Activated effector memory CD4-positive, alpha-beta T cell treated with Interleukin-2 at 50 U/mL for 16 hours (primary cell): Measurements from ENCODE around the gene ADGRE3.

Source experiments
- DNase-seq: peaks from one replicate; pipeline ENCODE4 v3.0.0-alpha.2; 2020

Gene ADGRE3, protein sequence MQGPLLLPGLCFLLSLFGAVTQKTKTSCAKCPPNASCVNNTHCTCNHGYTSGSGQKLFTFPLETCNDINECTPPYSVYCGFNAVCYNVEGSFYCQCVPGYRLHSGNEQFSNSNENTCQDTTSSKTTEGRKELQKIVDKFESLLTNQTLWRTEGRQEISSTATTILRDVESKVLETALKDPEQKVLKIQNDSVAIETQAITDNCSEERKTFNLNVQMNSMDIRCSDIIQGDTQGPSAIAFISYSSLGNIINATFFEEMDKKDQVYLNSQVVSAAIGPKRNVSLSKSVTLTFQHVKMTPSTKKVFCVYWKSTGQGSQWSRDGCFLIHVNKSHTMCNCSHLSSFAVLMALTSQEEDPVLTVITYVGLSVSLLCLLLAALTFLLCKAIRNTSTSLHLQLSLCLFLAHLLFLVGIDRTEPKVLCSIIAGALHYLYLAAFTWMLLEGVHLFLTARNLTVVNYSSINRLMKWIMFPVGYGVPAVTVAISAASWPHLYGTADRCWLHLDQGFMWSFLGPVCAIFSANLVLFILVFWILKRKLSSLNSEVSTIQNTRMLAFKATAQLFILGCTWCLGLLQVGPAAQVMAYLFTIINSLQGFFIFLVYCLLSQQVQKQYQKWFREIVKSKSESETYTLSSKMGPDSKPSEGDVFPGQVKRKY

DNA sequence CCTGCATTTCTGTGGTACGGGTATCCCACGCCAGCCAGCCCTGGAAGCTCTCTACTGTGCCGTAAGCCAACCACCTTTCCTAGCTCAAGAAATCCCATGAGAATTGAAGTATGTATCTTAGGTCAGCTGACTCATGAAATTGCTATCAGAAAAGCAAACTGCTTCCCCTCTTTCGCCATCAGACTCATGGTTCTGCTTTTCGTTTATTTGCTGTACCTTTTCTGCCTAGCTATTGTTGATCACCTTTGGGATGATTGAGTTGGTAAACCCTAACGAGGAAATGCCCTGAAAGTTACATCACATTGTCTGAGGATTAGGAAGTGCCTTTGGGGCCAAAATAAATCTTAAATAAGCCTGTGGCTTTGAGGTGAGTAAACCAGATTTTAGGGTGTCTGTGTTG is at the start of gene ADGRE3:
TSS of gene ADGRE3 (minus strand) at position 81 of the 400 bp plus-strand sequence. CDS start at position 7, 74 bp downstream.
- DNase-seq = no peak

- DNase-seq = no peak
Measured at GRCh38 chr19:14722127-14722526, 47.5 kb upstream of the ADGRE3 start.

GRCh38 chr19:14719162-14719561 is 44.5 kb upstream of the ADGRE3 start:
- DNase-seq = no peak

DNA sequence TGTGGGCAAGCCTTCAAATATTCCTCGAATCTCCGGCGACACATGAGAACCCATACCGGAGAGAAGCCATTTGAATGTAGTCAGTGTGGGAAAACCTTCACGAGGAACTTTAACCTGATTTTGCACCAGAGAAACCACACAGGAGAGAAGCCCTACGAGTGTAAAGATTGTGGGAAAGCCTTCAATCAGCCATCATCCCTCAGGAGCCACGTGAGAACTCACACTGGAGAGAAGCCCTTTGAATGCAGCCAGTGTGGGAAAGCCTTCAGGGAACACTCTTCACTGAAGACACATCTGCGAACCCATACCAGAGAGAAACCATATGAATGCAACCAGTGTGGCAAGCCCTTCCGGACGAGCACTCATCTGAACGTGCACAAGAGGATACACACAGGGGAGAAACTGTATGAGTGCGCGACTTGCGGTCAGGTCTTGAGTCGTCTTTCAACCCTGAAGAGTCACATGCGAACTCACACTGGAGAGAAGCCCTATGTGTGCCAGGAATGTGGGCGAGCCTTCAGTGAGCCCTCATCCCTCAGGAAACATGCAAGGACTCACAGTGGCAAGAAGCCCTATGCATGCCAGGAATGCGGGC is 44.0 kb upstream of the ADGRE3 start:
- no peak for DNase-seq

DNA sequence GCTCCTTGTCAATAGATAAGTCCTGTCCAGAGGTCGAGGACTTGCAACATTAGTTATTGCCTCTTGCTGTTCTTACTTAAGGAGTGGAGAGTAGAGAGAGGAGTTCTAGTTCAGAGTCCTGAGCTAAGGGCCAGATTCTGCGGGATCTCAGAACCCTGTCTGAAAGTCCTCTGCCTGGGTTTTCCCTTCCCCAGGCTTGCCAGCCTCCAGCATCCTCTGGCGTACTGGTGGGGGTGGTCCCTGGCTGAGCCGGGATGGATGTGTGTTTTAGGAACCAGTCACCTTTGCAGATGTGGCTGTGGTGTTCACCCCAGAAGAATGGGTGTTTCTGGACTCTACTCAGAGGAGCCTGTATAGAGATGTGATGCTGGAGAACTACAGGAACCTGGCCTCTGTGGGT is 41.2 kb upstream of the ADGRE3 start:
- no peak for DNase-seq

GRCh38 chr19:14704450-14704849 is 29.8 kb upstream of the ADGRE3 start:
- no peak for DNase-seq

DNA sequence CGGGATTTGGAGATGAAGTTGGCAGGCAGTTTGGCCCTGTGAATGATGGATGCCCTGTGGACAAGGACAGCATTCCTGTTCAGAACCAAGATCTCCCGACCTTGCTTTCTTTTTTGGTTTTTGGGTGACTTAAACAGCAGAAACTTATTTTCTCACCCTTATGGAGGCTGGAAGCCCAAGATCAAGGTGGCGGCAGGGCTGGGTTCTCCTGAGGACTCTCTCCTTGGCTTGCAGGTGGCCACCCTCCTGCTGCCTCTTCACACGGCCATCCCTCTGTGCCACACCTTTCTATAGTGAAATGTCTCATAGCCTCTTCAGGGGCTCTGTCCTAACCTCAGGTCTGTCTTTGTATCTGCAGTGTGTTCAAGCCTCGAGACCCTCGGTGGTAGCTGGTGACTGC is 29.2 kb upstream of the ADGRE3 start:
- DNase-seq = no peak

DNA sequence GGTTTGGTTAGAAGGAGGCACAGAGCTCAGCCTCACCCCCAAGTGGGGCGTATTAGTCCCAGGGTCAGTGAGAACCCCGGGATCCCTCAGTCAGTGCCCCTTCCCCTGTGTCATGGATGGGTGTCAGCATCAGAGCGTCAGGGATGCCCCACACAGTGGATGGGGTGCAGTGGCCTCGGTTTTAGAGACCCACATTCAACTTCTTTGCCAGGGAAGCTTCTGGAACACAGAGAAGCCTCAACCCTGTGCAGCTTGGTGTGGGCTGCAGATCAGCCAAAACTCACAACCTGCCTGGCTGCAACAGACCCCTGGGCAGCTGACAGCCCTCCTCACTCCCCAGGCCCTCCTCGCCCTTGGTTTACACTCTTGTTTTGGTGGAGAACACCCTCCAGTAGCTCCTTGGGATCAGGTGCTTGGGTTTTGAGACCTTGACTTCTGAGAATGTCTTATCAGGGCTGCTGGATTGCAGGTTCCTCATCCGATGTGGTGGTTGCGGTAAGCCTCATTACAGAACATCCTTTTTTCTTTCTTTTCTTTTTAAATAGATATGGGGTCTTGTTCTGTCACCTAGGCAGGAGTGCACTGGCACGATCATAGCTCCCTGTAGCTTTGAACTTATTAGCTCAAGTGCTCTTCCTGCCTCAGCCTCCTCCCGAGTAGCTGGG is 26.2 kb upstream of the ADGRE3 start:
- DNase-seq = no peak

GRCh38 chr19:14699641-14700040 is 25.0 kb upstream of the ADGRE3 start:
- no peak for DNase-seq

DNA sequence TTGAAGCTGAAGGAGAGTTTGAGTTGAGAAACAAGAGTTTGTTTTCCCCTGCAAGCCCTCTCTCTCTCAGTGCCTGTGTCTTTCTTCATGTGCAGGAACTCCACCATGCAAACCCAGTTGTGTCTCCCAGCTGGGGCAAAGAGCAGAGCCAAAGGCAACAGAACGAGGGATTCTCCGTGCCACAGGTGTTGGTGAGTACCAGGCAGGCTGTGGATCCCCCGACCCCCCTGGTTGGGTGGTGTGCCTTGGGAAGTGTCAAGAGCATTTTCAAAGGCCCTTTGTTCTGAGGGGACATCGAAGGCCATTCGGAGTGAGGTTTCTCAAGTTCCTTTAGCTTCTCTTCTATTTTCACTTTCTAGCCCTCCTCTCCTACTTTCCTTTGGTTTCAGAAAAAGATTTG is 20.8 kb upstream of the ADGRE3 start:
- no peak for DNase-seq

- DNase-seq = no peak
Measured at GRCh38 chr19:14694641-14695266, 20.1 kb upstream of the ADGRE3 start.

DNA sequence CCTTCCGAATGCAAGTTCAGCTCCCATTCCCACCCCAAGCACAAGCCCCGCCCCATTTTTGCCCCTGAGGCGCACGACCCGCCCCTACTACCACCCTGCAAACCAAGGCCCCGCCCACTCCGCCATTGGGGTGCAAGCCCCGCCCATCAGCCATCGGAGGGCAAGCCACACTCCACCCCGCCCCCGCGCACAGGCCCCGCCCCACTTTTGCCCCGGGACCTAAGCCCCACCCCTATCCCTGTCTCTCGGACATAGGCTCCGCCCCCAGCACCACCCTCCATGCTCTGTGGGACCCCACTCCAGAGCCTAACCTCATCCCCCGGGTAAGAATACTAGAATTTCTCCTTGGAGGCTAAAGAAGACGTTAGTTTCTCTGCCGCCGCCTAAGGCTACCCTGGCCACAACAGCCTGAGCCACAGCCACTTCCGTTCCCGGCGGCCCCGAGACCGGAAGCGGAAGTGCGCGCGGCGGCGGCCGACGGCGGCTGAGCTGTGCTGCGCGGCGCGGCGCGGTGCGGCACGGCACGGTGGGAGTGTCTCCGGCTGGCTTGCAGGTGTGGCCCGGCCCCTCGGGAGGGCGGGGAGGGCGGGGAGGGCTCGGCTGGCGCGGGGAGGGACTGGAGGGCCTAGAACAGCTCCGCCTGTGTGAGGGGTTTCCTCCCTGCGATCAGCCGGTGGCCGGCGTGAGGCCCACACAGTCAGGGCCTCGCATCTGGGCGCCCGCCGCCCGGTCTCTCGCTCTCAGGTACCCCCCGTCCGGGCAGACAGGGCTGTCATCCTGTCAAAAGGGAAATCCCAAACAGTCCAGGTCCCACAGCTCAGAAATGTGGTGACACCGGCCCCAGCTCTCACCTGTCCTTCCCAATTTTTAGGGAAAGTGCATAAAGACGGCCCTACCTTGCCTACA is 15.2 kb upstream of the ADGRE3 start, which contains the start of gene ZNF333:
TSS of gene ZNF333 (plus strand) at position 451 of the 906 bp plus-strand sequence. CDS start 3,444 bp downstream, outside the sequence.
- peak; percentile 94 for DNase-seq

DNA sequence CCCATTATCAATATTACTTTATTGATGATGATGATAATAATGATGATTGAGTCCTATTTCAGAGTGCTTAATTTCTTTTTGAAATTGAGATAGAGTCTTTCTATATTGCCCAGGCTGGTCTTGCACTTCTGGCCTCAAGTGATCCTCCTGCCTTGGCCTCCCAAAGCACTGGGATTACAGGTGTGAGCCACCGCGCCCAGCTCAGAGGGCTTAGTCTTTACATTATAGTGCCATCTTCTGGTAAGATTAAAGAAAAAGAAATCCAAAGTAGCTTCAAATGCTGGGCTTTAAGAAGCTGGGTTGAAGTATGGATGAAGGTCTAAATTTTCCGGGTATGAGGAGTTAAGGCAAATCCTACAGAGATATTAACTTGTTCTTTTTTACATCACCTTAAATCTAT is 11.8 kb upstream of the ADGRE3 start:
- no peak for DNase-seq

DNA sequence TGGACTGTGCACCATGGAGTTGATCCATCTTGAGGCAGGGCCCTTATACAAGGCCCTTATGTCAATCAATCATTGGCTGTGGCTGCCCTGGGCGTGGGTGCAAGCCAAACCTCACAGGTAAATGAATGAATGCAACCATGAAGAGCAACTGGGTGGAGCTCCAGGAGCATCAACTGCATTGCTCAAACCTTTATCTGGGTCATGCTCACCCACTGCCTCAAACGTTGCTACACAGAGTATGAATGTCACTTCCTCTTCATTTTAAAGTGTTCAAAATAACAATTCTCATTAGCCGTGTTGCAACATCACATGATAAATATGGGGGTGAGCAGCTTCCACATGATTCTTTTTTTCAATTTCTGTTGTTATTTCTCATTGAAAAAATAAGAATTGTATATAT is 8.8 kb upstream of the ADGRE3 start:
- no peak for DNase-seq

DNA sequence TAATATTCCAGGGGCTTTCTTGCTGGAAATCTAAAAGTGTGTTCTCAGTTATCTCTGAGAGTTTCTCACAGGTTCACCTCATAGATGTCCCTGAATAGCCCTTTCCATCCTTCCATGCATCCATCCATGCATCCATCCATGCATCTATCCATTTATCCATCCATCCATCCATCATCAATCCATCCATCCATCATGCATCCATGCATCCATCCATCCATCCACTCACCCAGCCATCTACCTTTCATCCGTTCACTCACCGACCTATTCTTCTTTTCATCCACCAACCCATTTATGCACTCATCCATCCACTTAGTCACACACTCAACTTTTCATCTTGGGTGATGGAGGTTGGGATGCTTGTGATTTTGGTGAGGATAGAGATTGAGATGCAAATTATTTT is 7.4 kb upstream of the ADGRE3 start:
- DNase-seq = no peak

- DNase-seq = no peak
Measured at GRCh38 chr19:14678199-14678598, 3.6 kb upstream of the ADGRE3 start.

DNA sequence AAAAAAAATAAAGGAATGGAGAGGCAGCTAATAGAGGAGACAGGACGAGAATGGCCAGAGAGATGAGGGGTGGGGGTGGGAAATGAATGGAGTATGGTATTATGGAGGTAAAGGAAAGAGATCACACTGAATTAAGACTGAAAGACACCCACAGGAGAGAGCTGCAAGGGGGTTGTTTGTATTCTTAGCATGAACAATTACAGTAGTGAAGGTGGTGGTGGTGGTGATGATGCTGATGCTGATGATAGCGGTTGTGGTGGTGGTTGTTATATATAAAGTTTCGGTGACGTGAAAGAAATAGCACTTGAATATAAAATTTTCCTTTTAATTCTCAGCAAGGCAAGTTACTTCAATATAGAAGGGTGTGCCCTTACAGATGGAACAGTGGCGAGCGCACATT is 2.8 kb upstream of the ADGRE3 start:
- DNase-seq = no peak

DNA sequence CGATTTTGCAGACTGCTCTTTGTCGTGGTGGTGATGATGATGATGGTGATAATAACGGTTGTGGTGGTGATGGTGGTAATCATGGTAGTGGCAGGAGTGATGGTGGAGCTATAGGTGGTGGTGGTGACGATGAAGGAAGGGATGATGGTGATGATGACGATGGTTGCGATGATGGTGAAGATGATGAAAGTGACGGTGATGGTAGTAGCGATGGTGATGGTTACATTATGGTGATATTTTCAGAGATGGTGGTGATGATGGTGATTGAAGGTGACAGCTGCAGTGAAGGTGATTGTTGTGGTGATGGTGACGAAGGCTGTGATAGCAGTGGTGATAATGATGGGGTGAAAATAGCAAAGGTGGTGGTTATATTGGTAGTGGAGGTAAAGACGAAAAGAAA is 2.1 kb upstream of the ADGRE3 start:
- DNase-seq = no peak

GRCh38 chr19:14673088-14673487 is 1.6 kb downstream of the ADGRE3 start:
- DNase-seq = no peak

DNA sequence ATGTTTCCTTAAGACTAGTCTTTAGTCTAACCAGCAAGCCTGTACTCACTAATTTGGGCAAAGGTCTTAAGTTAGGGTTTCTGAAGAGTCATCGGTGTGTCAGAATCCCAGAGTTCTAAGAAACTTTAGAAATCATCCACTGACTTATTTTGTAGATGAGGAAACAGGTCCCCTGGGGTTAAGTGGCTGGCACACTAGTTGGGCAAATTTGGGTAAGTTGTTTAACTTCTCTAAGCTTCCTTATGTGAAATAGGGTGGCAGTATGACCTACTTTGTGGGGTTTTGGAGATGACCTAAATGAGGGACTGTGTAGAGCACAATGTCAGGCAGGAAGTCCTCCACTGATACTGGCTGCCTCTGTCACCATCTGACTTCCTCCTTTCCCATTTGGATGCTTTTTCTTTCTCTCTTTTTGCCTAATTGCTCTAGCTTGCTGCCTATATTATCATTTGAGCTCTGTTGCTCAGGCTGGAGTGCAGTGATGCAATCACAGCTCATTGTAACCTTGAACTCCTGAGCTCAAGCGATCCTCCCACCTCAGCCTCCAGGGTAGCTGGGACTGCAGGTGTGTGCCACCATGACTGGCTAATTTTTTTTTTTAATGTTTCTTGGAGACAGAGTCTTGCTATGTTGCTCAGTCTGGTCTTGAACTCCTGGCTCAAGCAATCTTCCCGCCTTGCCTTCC is 2.3 kb downstream of the ADGRE3 start:
- no peak for DNase-seq

DNA sequence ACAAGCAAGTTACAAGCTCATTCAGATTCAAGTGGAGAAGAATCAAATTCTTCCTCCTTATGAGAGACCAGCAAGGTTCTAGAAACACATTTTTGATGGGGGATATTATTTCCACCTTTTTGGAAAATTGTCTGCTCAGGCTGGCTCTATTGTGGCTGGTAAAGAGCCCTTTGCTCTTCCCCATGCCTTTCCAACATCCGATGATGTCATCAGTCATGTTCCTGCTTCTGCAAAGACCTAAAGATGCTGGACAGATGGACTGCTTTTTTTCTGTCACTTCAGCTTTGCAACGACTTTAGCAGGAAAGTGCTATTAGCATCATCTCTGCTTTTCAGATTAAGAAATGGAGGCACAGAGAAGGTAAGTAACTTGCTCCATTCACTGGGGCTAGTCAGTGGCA is 4.2 kb downstream of the ADGRE3 start:
- DNase-seq = no peak
